HG03066 (cell line): ENCODE data around the gene MRPS5.
A peak's percentile ranks its signal among the peaks of the same experiment; 100 is the strongest.

Experiments used
- ATAC-seq: cut with Tn5 transposase; IDR thresholded peaks from one replicate; pipeline ENCODE4 v1.9.1; 2021; ENCODE audit warnings: low read depth; ENCODE audit not compliant: unreplicated experiment

Gene MRPS5

DNA sequence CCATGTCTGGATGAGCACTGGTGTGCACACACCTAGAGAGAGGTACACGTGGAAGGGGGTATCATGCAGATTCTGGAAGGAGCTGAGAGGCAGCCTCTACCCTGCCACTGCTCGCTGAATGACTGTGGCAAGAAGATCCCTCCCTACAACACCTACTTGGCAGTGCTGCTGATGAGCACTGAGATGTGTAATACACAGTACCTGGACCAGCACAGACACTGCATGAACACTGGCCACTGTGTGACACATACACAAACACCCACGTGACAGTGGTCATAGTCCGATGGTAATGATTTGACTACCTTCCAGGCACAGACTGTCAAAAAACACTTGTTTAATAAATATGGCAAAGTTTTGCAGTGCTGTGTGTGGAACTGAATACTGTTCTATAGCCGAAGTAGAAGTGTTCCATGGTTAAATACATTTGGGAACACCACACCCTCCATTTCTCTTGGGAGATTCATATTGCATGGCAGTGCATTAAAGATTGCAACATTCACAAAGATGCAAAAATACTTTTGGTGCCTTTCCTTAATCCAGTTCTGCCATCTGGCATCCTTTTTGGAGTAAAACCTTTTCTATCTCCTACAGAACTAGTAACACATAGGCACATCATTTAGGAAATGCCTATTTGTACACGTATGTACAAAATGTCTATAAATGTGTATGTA lies 29.6 kb downstream of the MRPS5 start:
- no peak for ATAC-seq

GRCh38 chr2:95087379-95087778 lies 34.2 kb downstream of the MRPS5 start:
- no peak for ATAC-seq

GRCh38 chr2:95086017-95086416 lies 35.6 kb downstream of the MRPS5 start:
- no peak for ATAC-seq

DNA sequence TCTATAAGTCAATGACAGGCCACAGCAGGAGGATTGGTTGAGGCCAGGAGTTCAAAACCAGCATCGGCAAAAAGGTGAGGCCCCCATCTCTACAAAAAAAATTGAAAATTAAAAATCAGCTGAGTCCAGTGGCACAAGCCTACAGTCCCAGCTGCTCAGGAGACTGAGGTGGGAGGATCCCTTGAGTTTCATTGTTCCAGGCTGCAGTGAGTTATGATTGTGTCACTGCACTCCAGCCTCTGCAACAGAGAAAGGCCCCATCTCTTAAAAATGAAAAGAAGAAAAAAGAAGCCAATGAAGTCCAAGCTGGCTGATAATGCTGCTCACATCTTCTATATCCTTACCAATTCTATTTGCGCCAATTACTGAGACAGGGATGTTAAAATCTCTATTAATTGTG lies 39.1 kb downstream of the MRPS5 start:
- ATAC-seq = no peak

DNA sequence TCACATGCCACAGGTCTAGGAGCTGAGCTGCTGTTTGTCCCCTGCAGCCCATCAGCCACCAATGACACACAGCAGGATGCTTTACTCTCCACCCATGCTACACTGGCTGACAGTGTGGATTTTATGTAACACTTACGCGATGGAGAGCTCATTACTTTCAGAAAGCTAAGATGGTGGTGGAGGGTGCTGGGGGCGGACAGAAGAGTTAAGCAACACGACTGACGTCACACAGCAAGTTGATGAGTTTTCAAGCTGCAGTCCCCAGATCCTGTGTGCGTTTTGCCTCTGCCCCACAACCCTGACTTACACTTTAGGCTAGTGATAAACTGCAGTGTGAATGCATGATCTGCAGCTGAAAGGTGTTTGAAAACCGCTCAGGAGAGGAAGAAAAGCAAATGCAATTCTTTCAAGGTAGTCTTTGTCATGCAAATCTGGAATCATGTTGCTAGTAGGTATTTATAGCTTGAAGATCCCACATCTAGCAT lies 42.4 kb downstream of the MRPS5 start:
- ATAC-seq = no peak

GRCh38 chr2:95077861-95078603 lies 43.6 kb downstream of the MRPS5 start:
- no peak for ATAC-seq

- ATAC-seq = no peak
Measured at GRCh38 chr2:95077530-95077825, 44.1 kb downstream of the MRPS5 start.

DNA sequence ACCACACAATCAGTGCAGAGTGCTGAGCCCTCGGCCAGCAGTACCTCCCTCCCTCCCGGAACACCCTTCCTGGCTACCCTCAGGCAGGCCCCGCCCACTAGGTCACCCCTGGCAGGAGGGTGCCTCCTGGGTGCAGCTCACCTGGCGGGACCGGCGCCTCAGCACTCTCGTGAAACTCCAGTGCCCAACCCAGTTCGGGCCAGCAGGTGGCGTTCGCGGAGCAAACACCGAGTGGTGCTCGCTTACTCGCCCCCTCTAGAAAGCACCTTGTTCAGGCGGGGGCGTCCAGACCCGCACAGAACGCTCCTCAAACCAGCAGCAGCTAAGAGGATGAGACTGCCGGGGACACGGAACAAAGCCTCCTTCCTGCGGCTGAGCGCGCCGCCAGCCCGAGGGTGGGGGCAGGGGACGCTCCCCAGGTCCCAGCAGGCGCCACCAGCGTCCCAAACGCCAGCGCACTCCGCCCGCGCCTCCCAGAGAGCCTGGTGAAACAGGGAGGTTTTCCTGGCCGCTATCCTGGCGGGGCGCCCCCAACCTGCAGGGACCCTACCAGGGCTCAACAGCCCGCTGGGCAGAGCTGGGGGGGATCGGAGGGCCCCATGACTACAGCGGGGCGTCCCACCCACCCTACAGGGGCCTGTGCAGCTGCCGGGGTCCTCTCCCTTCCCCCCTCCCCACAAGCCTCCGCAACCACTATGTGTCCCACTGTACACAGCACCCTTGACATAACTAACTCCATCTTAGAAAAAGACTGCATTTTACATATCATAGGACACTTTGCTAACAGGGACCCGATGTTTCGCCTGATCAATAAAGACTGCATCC lies 44.7 kb downstream of the MRPS5 start:
- ATAC-seq = peak; percentile 75

GRCh38 chr2:95075440-95076132 lies 46.0 kb downstream of the MRPS5 start:
- no peak for ATAC-seq

DNA sequence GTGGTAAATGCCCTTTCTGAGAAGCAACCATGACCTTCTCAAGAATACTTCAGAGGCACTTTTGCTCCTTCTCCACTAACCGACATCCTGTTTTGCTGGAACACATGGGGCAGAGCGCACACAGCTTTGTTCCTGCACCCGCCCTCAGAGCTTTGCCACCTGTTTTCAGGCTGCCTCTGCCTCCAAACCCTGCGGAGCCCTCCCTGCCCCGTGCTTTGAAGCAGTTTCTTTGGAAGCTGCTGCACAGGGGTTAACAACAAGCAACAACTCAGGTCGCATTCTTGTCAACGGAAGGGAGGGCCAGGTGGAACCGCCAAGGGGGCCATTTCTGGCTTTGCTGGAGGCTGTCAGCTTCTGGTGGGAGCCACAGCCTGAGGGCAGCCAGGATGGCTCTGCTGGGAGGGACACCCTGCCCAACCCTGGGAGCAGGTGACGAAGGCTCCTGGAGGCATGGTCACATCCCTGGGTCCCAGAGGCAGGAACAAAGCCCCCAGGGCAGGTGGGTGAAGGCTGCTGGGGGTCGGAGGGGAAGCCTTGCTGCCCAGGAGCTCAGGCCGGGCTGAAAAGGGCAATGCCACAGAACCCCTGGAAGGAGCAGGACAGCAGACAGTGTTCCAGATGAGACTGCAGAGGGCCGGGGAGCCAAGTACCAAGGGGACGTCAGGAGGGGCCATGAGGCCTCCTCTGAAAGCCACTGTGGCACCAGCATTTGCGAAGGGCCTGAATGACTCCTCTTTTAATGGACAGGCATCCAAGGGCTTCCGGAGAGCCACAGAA lies 46.8 kb downstream of the MRPS5 start:
- no peak for ATAC-seq

GRCh38 chr2:95073856-95074662 lies 47.5 kb downstream of the MRPS5 start:
- no peak for ATAC-seq

DNA sequence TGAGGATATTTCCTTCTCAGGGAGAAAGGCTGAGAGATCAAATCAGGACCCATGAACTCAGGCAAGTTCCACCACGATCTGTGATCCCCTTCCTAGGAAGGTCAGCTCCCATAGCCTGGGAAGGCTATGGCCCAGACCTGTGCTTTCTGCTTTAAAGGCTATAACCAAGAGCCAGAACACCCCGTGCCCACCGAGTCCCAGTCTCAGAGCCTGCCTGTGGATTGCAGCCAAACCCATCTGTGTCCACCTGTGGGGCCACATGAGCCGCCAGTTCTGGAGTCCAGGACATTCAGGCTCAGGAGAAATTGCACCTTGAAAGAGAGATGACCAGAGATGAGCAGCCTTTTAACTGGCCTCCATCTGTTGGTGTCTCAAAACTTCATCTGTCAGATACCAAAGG lies 49.2 kb downstream of the MRPS5 start:
- no peak for ATAC-seq

DNA sequence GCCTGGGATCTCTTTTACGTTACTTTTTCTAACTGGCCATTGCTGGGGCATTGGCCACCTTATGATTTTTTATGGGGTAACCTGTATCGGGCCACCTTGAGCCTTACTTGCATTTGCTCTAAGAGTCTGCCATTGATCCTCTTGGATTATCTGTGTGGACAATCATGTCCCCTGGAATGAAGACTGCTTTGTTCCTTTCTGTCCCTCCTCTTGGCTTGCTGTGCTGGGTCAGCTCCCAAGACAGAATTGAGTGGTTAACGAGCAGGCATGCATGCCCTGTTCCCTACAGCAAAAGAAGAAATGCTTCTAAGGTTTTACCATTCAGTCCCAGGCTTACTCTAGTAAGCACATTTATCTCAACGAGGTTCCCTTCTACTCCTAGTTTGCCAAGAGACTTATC lies 49.8 kb downstream of the MRPS5 start:
- ATAC-seq = no peak

- ATAC-seq = no peak
Measured at GRCh38 chr2:95069465-95069864, 52.1 kb downstream of the MRPS5 start.

GRCh38 chr2:95068256-95068655 lies 53.4 kb downstream of the MRPS5 start:
- no peak for ATAC-seq

DNA sequence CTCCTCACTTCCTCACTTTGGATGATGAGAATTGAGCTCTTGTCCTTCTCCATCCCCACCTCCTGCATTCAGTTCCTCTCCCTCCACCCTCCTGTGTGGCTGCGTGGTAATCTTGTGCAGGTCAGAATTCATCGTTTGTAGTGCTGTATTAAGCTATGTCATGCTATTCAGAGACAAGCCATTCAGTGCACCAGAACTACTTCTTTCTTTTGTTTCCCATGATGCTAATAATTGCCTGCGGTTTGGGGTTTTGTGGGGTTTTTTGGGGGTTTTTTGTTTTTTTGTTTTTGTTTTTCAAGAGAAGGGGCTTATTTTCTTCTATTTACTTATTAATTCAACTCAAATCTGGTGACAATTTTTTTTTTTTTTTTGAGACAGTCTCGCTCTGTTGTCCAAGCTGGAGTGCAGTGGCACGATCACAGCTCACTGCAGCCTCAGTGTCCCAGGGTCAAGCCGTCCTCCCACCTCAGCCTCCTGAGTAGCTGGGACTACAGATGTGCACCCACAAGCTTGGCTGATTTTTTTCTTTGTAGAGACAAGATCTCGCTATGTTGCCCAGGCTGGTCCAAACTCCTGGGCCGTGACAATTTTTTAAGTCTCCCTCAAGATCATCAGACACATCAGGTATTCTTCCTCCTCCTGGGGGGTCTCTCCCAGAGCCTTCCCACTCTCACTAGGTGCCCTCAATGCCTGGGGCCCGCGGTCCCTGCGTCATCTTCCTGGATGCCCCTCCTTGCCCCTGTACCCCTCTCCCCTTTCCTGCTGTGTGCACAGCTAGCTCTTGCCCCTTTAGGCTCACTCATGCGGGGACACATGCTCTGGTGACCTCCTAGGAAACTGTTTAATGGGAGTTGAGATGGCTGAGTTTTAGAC lies 58.3 kb downstream of the MRPS5 start:
- ATAC-seq = no peak

GRCh38 chr2:95062242-95063085 lies 59.1 kb downstream of the MRPS5 start:
- no peak for ATAC-seq
